HG03558 (cell line): ENCODE measurements around the gene NEK6.
A peak's percentile ranks its signal among the peaks of the same experiment; 100 is the strongest.

ENCODE experiments used
- ATAC-seq: cut with Tn5 transposase; IDR thresholded peaks from one replicate; pipeline ENCODE4 v1.9.1; 2021; ENCODE audit warnings: moderate number of reproducible peaks; ENCODE audit not compliant: unreplicated experiment; ENCODE audit errors: extremely low read depth

The NEK6 gene

GRCh38 chr9:124257844-124258606 lies at the start of gene NEK6:
Gene NEK6 (plus strand): TSS chr9:124257949. CDS start chr9:124301965, 44,016 bp downstream.
- ATAC-seq: no peak

GRCh38 chr9:124208571-124208970 lies 49.2 kb upstream of the NEK6 start:
- ATAC-seq: no peak

GRCh38 chr9:124209279-124209678 lies 48.5 kb upstream of the NEK6 start:
- no peak for ATAC-seq

GRCh38 chr9:124209774-124210173 lies 48.0 kb upstream of the NEK6 start:
- ATAC-seq: no peak

GRCh38 chr9:124210697-124211096 lies 47.1 kb upstream of the NEK6 start:
- peak; percentile 68 for ATAC-seq

- no peak for ATAC-seq
Observed at GRCh38 chr9:124212381-124213050, 45.2 kb upstream of the NEK6 start.

GRCh38 chr9:124213396-124213795 lies 44.4 kb upstream of the NEK6 start:
- no peak for ATAC-seq

GRCh38 chr9:124214116-124214515 lies 43.6 kb upstream of the NEK6 start:
- no peak for ATAC-seq

- no peak for ATAC-seq
Observed at GRCh38 chr9:124214596-124215367, 43.0 kb upstream of the NEK6 start.

GRCh38 chr9:124215368-124215910 lies 42.3 kb upstream of the NEK6 start:
- ATAC-seq: no peak

GRCh38 chr9:124215956-124216355 lies 41.8 kb upstream of the NEK6 start:
- ATAC-seq: no peak

- ATAC-seq: peak; percentile 8
Observed at GRCh38 chr9:124216474-124217176, 41.1 kb upstream of the NEK6 start.

GRCh38 chr9:124217836-124218437 lies 39.8 kb upstream of the NEK6 start:
- ATAC-seq: no peak

GRCh38 chr9:124218438-124218982 lies 39.2 kb upstream of the NEK6 start:
- ATAC-seq: no peak

- ATAC-seq: no peak
Observed at GRCh38 chr9:124218987-124219461, 38.7 kb upstream of the NEK6 start.

- ATAC-seq: no peak
Observed at GRCh38 chr9:124220946-124221451, 36.8 kb upstream of the NEK6 start.

- ATAC-seq: no peak
Observed at GRCh38 chr9:124221676-124222075, 36.1 kb upstream of the NEK6 start.

GRCh38 chr9:124222109-124222508 lies 35.6 kb upstream of the NEK6 start:
- no peak for ATAC-seq
